Measurements from ENCODE around the gene MED9.

MED9 gene

DNA sequence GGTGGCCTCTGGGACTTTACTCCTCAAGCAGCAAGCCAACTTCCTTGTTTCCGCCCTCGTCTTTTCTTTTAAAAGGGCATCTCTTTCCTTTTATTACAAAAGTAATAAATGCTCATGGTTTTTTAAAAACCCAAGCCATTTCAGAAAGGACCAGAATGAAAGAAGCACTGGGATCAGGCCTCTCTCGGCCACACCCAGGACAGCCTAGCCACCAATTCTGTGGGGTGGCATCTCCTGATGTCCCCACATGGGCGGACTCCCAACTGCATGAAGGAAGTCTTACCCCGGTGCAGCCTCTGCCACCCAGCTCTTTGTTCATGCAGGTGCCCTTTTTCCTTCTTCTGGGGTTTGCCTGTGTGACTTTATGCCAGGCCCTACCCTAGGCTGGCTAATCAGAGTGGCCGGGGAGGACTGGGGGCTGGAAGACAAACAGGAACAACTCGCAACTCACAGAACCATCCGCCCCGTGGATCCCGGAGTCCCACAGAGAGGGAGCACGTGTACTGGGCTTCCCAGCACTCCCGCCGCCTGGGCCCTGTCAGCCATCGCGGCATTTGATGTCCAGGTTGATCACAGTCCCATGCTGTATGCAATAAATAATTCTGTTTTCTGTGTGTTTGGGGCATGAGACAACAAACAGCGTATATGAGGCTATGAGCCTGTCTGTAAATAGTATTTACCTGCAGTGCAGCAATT is 22.0 kb downstream of the MED9 start:
- H2BK15ac ChIP-seq (ENCODE audit: low read length) = no peak overlapping the region
- no peak overlapping the region for H3K27ac ChIP-seq (replicated peaks; ENCODE audit: low read length)
- no peak overlapping the region for H3K23ac ChIP-seq (ENCODE audit: low read depth, low read length, poor library complexity)
- H3K18ac ChIP-seq (ENCODE audit: low read length) = no peak overlapping the region
- peak overlapping the region; percentile 94 for H2AK5ac ChIP-seq (ENCODE audit: low read depth, low read length)
- no peak overlapping the region for H2BK120ac ChIP-seq (ENCODE audit: low read depth, low read length)
- H3K4me2 ChIP-seq (ENCODE audit: insufficient read depth, low read length, poor library complexity, severe bottlenecking) = no peak overlapping the region
- H3K14ac ChIP-seq (ENCODE audit: low read length) = no peak overlapping the region
- no peak overlapping the region for H4K91ac ChIP-seq (ENCODE audit: low read depth, low read length, poor library complexity)
- no peak overlapping the region for H3K4ac ChIP-seq (ENCODE audit: low read length)
- no peaks in the 10 kb centered on the region for H3K79me1 ChIP-seq (ENCODE audit: low read depth, low read length)
- H3K27me3 ChIP-seq (ENCODE audit: control insufficient read depth in 3 of 3, insufficient read depth in 3 of 3, low read depth in 1 of 3, low read length in 3 of 3) = peaks cover 0 to 18% (median 7%) of the 10 kb centered on the region in 3 experiments
- no peak overlapping the region for H3K9ac ChIP-seq (ENCODE audit: low read depth, low read length, poor library complexity)
- no peak overlapping the region for H4K8ac ChIP-seq (ENCODE audit: low read depth, low read length)
- peaks cover 4 to 16% of the 10 kb centered on the region in 2 donors for H3K4me1 ChIP-seq (ENCODE audit: control insufficient read depth in 2 of 2, insufficient read depth in 1 of 2, low read depth in 1 of 2, low read length in 2 of 2)
- H3K4me3 ChIP-seq (ENCODE audit: low read length in 2 of 2) = no peak overlapping the region
- no CpG with 5 or more reads among the region's 16 CpGs for WGBS, 2 donors (ENCODE audit: extremely low coverage in 2 of 2, insufficient read length in 2 of 2, insufficient replicate concordance in 1 of 2)
- no peak overlapping the region for H2BK5ac ChIP-seq (ENCODE audit: low read length)
- DNase-seq (ENCODE audit: low spot score) = no peak
- H2AFZ ChIP-seq (ENCODE audit: low read length) = no peak overlapping the region
- peak overlapping the region; percentile 11 for H2BK12ac ChIP-seq (ENCODE audit: low read length)
- H3K9me3 ChIP-seq (replicated peaks in 1 of 2; ENCODE audit: control insufficient read depth in 2 of 2, insufficient read depth in 1 of 2, low read depth in 1 of 2, low read length in 2 of 2) = peaks cover 2 to 7% of the 10 kb centered on the region in 2 donors
- H3K36me3 ChIP-seq (replicated peaks in 1 of 2; ENCODE audit: control insufficient read depth in 2 of 2, insufficient read depth in 2 of 2, low read length in 2 of 2) = peaks cover 0 to 3% of the 10 kb centered on the region in 2 donors

DNA sequence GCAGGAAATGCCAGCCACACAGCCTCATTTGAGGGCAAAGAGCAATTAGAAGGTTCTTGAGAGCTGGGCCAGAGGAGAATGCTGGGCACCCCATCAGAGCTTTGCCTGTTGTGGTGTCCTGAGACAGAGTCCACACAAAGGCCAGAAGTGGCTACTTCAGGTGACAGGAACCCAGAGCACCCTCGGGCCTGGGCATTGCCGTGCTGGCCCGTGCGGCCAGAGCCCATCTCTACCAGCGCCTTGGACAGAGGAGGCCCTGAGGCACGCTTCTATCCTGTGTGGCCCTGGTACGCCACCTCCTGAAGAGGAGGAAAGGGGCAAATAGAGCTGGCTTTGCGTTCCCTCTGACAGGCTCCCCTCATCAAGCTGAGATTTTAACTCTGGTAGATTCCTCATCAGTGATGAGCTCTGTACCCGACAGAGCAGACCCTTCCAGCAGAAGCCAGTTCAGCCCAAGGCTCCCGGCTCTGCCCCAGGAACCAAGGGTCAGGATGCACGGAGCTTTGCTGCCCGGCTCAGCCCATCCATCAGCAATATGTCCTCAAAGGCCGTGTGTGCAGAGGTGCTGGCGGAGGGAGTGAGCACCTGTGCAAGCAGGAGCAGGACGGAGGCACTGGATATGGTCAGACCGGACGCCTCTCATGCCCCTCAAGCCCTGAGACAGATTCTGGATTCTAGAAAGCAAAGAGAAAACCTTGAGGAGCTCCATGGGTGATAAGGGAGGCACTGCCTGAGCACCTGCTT is 22.8 kb downstream of the MED9 start:
- H2BK15ac ChIP-seq (ENCODE audit: low read length) = no peak overlapping the region
- H3K14ac ChIP-seq (ENCODE audit: low read length) = no peak overlapping the region
- no peak overlapping the region for H3K4ac ChIP-seq (ENCODE audit: low read length)
- no peak overlapping the region for H2BK12ac ChIP-seq (ENCODE audit: low read length)
- H3K79me1 ChIP-seq (ENCODE audit: low read depth, low read length) = no peaks in the 10 kb centered on the region
- WGBS, 2 donors (ENCODE audit: extremely low coverage in 2 of 2, insufficient read length in 2 of 2, insufficient replicate concordance in 1 of 2) = no CpG with 5 or more reads among the region's 17 CpGs
- peaks cover 0 to 16% (median 7%) of the 10 kb centered on the region in 3 experiments for H3K27me3 ChIP-seq (ENCODE audit: control insufficient read depth in 3 of 3, insufficient read depth in 3 of 3, low read depth in 1 of 3, low read length in 3 of 3)
- H4K8ac ChIP-seq (ENCODE audit: low read depth, low read length) = no peak overlapping the region
- no peak overlapping the region for H2BK5ac ChIP-seq (ENCODE audit: low read length)
- H3K9ac ChIP-seq (ENCODE audit: low read depth, low read length, poor library complexity) = no peak overlapping the region
- H3K23ac ChIP-seq (ENCODE audit: low read depth, low read length, poor library complexity) = no peak overlapping the region
- peaks cover 11 to 12% of the 10 kb centered on the region in 2 donors for H3K4me1 ChIP-seq (ENCODE audit: control insufficient read depth in 2 of 2, insufficient read depth in 1 of 2, low read depth in 1 of 2, low read length in 2 of 2)
- H3K4me3 ChIP-seq (ENCODE audit: low read length in 2 of 2) = no peak overlapping the region
- no peaks in the 10 kb centered on the region for H3K36me3 ChIP-seq (replicated peaks in 1 of 2; ENCODE audit: control insufficient read depth in 2 of 2, insufficient read depth in 2 of 2, low read length in 2 of 2)
- H2AK5ac ChIP-seq (ENCODE audit: low read depth, low read length) = no peak overlapping the region
- no peak overlapping the region for H2AFZ ChIP-seq (ENCODE audit: low read length)
- H3K4me2 ChIP-seq (ENCODE audit: insufficient read depth, low read length, poor library complexity, severe bottlenecking) = no peak overlapping the region
- peaks cover 2 to 7% of the 10 kb centered on the region in 2 donors for H3K9me3 ChIP-seq (replicated peaks in 1 of 2; ENCODE audit: control insufficient read depth in 2 of 2, insufficient read depth in 1 of 2, low read depth in 1 of 2, low read length in 2 of 2)
- no peak for DNase-seq (ENCODE audit: low spot score)
- no peak overlapping the region for H4K91ac ChIP-seq (ENCODE audit: low read depth, low read length, poor library complexity)
- no peak overlapping the region for H2BK120ac ChIP-seq (ENCODE audit: low read depth, low read length)
- H3K18ac ChIP-seq (ENCODE audit: low read length) = no peak overlapping the region
- H3K27ac ChIP-seq (replicated peaks; ENCODE audit: low read length) = no peak overlapping the region

DNA sequence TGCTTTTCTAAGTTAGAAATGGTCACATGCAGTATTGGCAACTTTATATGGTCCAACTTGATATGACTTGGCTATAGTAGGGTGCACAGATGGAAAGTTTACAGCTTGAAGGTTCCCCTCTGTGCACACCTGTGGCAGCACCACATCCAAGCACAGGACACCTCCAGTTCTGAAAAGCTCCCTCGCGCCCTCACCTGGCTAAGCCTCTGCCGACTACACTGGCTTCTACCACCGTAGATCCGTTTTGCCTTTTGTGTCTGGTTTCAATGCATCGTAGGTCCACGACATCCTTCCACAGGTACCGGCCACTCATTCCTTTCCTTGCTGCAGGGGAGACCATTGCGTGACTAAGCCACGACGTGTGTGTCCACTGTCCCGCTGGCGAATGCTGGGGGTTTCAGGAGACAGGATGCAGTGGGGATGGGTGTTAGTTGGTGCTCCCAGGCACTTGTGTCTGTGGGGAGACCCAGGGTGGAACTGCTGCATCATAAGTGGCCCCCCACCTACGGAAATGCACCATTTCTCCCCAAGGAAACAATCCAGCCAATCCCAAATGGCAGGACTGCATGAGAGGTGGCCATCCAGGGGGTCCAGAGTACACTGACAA is 24.3 kb downstream of the MED9 start:
- Histone ChIP-seq H3K4ac (ENCODE audit: low read length) (no peak overlapping the region), H2BK5ac (ENCODE audit: low read length) (no peak overlapping the region), H2BK120ac (ENCODE audit: low read depth, low read length) (no peak overlapping the region), H3K9me3 (replicated peaks in 1 of 2; ENCODE audit: control insufficient read depth in 2 of 2, insufficient read depth in 1 of 2, low read depth in 1 of 2, low read length in 2 of 2) (peaks cover under 1 to 2% of the 10 kb centered on the region in 2 donors), H3K18ac (ENCODE audit: low read length) (peak overlapping the region; percentile 2), H3K36me3 (replicated peaks in 1 of 2; ENCODE audit: control insufficient read depth in 2 of 2, insufficient read depth in 2 of 2, low read length in 2 of 2) (no peaks in the 10 kb centered on the region), H3K4me1 (ENCODE audit: control insufficient read depth in 2 of 2, insufficient read depth in 1 of 2, low read depth in 1 of 2, low read length in 2 of 2) (peaks cover 7 to 11% of the 10 kb centered on the region in 2 donors), H2BK12ac (ENCODE audit: low read length) (no peak overlapping the region), H4K91ac (ENCODE audit: low read depth, low read length, poor library complexity) (no peak overlapping the region), H2BK15ac (ENCODE audit: low read length) (no peak overlapping the region), H3K4me2 (ENCODE audit: insufficient read depth, low read length, poor library complexity, severe bottlenecking) (no peak overlapping the region), H3K27me3 (ENCODE audit: control insufficient read depth in 3 of 3, insufficient read depth in 3 of 3, low read depth in 1 of 3, low read length in 3 of 3) (peaks cover 0 to 3% (median 0%) of the 10 kb centered on the region in 3 experiments), H3K9ac (ENCODE audit: low read depth, low read length, poor library complexity) (no peak overlapping the region), H4K8ac (ENCODE audit: low read depth, low read length) (no peak overlapping the region), H3K79me1 (ENCODE audit: low read depth, low read length) (no peaks in the 10 kb centered on the region), H2AK5ac (ENCODE audit: low read depth, low read length) (no peak overlapping the region), H2AFZ (ENCODE audit: low read length) (no peak overlapping the region), H3K27ac (replicated peaks; ENCODE audit: low read length) (no peak overlapping the region), H3K14ac (ENCODE audit: low read length) (no peak overlapping the region), H3K4me3 (ENCODE audit: low read length in 2 of 2) (no peak overlapping the region), H3K23ac (ENCODE audit: low read depth, low read length, poor library complexity) (peak overlapping the region; percentile 80)
- no CpG with 5 or more reads among the region's 14 CpGs for WGBS, 2 donors (ENCODE audit: extremely low coverage in 2 of 2, insufficient read length in 2 of 2, insufficient replicate concordance in 1 of 2)
- DNase-seq (ENCODE audit: low spot score) = no peak
